ENCODE results near the gene GABRD.

Gene GABRD

GRCh38 chr1:1994536-1994935 lies 24.6 kb upstream of the GABRD start:
- no peak overlapping the region for H3K4me3 ChIP-seq (ENCODE audit: low read length, poor library complexity, severe bottlenecking)
- H3F3A ChIP-seq (ENCODE audit: low read depth), result no peaks in the 10 kb centered on the region
- no peaks in the 10 kb centered on the region for H3K27me3 ChIP-seq (ENCODE audit: insufficient read depth, low read length, poor library complexity, severe bottlenecking)
- no peaks in the 10 kb centered on the region for H3K4me1 ChIP-seq (ENCODE audit: insufficient read depth, low read length, poor library complexity, severe bottlenecking)
- H3K9me2 ChIP-seq (replicated peaks; ENCODE audit: low read depth, low read length), result no peaks in the 10 kb centered on the region
- no peak overlapping the region for H3K4me2 ChIP-seq (ENCODE audit: low read depth, low read length, poor library complexity, severe bottlenecking)
- no peaks in the 10 kb centered on the region for H3K79me2 ChIP-seq (ENCODE audit: insufficient read depth, low read length)
- H3K36me3 ChIP-seq (ENCODE audit: insufficient read depth, low read length), result no peaks in the 10 kb centered on the region
- no peaks in the 10 kb centered on the region for H3K9me3 ChIP-seq (ENCODE audit: insufficient read depth, low read depth, low read length)
- no peak overlapping the region for H3K9ac ChIP-seq (ENCODE audit: low read depth, low read length, poor library complexity, severe bottlenecking)
- no peak overlapping the region for H2AFZ ChIP-seq (ENCODE audit: low read length)
- no peaks in the 10 kb centered on the region for H4K20me1 ChIP-seq (ENCODE audit: insufficient read depth, low read length, poor library complexity, severe bottlenecking)
- TF ChIP-seq, protein P1, sequence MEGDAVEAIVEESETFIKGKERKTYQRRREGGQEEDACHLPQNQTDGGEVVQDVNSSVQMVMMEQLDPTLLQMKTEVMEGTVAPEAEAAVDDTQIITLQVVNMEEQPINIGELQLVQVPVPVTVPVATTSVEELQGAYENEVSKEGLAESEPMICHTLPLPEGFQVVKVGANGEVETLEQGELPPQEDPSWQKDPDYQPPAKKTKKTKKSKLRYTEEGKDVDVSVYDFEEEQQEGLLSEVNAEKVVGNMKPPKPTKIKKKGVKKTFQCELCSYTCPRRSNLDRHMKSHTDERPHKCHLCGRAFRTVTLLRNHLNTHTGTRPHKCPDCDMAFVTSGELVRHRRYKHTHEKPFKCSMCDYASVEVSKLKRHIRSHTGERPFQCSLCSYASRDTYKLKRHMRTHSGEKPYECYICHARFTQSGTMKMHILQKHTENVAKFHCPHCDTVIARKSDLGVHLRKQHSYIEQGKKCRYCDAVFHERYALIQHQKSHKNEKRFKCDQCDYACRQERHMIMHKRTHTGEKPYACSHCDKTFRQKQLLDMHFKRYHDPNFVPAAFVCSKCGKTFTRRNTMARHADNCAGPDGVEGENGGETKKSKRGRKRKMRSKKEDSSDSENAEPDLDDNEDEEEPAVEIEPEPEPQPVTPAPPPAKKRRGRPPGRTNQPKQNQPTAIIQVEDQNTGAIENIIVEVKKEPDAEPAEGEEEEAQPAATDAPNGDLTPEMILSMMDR (conservative IDR thresholded peaks at IDR 0.05; ENCODE audit: low read length), result no peak
- no peak for TF ChIP-seq EZH2phosphoT487 (IDR thresholded peaks at IDR 0.05; ENCODE audit: borderline replicate concordance)

DNA sequence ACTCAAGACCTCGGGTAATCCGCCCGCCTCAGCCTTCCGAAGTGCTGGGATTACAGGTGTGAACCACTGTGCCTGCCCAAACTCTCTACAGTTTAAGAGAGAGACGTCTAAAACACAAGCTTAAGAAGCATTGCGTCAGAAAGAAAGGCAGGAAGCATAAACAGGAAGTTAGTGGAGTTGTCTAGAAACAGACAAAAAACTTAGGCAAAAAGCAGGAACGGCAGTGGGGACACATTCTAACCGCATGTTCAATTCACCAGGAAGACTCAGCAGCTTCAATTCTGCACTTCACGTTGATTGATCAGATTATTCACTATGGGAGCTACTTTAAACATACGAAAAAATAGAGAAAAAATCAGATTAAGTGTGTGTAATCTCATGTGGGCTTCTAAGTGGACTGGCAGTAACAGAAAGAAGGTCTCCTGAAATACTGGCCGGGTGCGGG lies 22.9 kb upstream of the GABRD start:
- TF ChIP-seq EZH2phosphoT487 (IDR thresholded peaks at IDR 0.05; ENCODE audit: borderline replicate concordance), result no peak
- TF ChIP-seq, protein P1 (conservative IDR thresholded peaks at IDR 0.05; ENCODE audit: low read length), result no peak
- no peaks in the 10 kb centered on the region for H3K9me2 ChIP-seq (replicated peaks; ENCODE audit: low read depth, low read length)
- no peaks in the 10 kb centered on the region for H3K36me3 ChIP-seq (ENCODE audit: insufficient read depth, low read length)
- H3K27me3 ChIP-seq (ENCODE audit: insufficient read depth, low read length, poor library complexity, severe bottlenecking), result no peaks in the 10 kb centered on the region
- no peak overlapping the region for H3K9ac ChIP-seq (ENCODE audit: low read depth, low read length, poor library complexity, severe bottlenecking)
- no peaks in the 10 kb centered on the region for H3F3A ChIP-seq (ENCODE audit: low read depth)
- no peaks in the 10 kb centered on the region for H3K79me2 ChIP-seq (ENCODE audit: insufficient read depth, low read length)
- H4K20me1 ChIP-seq (ENCODE audit: insufficient read depth, low read length, poor library complexity, severe bottlenecking), result no peaks in the 10 kb centered on the region
- H3K4me3 ChIP-seq (ENCODE audit: low read length, poor library complexity, severe bottlenecking), result no peak overlapping the region
- no peaks in the 10 kb centered on the region for H3K9me3 ChIP-seq (ENCODE audit: insufficient read depth, low read depth, low read length)
- no peak overlapping the region for H3K4me2 ChIP-seq (ENCODE audit: low read depth, low read length, poor library complexity, severe bottlenecking)
- H3K4me1 ChIP-seq (ENCODE audit: insufficient read depth, low read length, poor library complexity, severe bottlenecking), result no peaks in the 10 kb centered on the region
- H2AFZ ChIP-seq (ENCODE audit: low read length), result peak overlapping the region; percentile 77

DNA sequence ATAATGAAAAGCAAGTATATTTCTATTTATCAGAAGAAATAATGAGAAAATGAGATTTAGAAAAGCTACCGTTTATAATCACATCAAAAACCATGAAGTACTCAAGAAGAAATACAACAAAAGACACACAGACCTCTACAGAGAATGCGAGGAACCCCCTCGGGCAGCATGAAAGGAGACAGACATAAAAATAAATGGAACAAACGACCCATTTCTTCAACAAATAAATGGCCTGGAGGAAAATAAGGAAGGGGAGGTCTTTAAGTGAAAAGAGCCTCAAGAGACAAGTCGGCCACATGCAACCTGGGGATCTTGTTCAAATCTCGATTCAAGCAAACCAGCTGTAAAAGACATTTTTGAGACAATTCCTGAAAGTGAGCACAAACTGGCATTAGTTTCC lies 21.6 kb upstream of the GABRD start:
- no peaks in the 10 kb centered on the region for H3K9me3 ChIP-seq (ENCODE audit: insufficient read depth, low read depth, low read length)
- H3K36me3 ChIP-seq (ENCODE audit: insufficient read depth, low read length), result no peaks in the 10 kb centered on the region
- H4K20me1 ChIP-seq (ENCODE audit: insufficient read depth, low read length, poor library complexity, severe bottlenecking), result no peaks in the 10 kb centered on the region
- H3K4me3 ChIP-seq (ENCODE audit: low read length, poor library complexity, severe bottlenecking), result no peak overlapping the region
- H3K9ac ChIP-seq (ENCODE audit: low read depth, low read length, poor library complexity, severe bottlenecking), result no peak overlapping the region
- H3K27me3 ChIP-seq (ENCODE audit: insufficient read depth, low read length, poor library complexity, severe bottlenecking), result no peaks in the 10 kb centered on the region
- H2AFZ ChIP-seq (ENCODE audit: low read length), result no peak overlapping the region
- no peaks in the 10 kb centered on the region for H3K9me2 ChIP-seq (replicated peaks; ENCODE audit: low read depth, low read length)
- H3F3A ChIP-seq (ENCODE audit: low read depth), result no peaks in the 10 kb centered on the region
- TF ChIP-seq, protein P1 (conservative IDR thresholded peaks at IDR 0.05; ENCODE audit: low read length), result no peak
- TF ChIP-seq EZH2phosphoT487 (IDR thresholded peaks at IDR 0.05; ENCODE audit: borderline replicate concordance), result no peak
- H3K4me2 ChIP-seq (ENCODE audit: low read depth, low read length, poor library complexity, severe bottlenecking), result no peak overlapping the region
- no peaks in the 10 kb centered on the region for H3K4me1 ChIP-seq (ENCODE audit: insufficient read depth, low read length, poor library complexity, severe bottlenecking)
- no peaks in the 10 kb centered on the region for H3K79me2 ChIP-seq (ENCODE audit: insufficient read depth, low read length)
